Esophagus squamous epithelium (tissue), 5 donors: ENCODE measurements around the gene CACNB4. TPM values are rescaled to one million over a fixed set of nuclear protein-coding genes. Genes with fewer than 3 reads are reported as not detected.

ENCODE experiments used
- DNase-seq: peaks from one replicate; lab custom pipeline; 2025; lab: John Stamatoyannopoulos, UW
- H3K27ac ChIP-seq, 4 donors: fragments of 200-600 bp; sonication (generic); one replicate each; pipeline ENCODE4 v1.5.1; 2016 to 2019; ENCODE audit warnings: mild to moderate bottlenecking in 1 of 4
- H3K27me3 ChIP-seq, 4 donors: fragments of 200-600 bp; sonication (generic); 1 replicate in 3 of 4; 2 replicates in 1 of 4; pipeline versions ENCODE4 v1.5.1 to v1.6.0; 2017 to 2021; ENCODE audit warnings: antibody characterized with exemption in 1 of 4
- H3K36me3 ChIP-seq, 3 donors: fragments of 200-600 bp; sonication (generic); one replicate each; pipeline ENCODE4 v1.5.1; 2016 to 2019
- H3K4me1 ChIP-seq, 3 donors: fragments of 200-600 bp; sonication (generic); one replicate each; pipeline ENCODE4 v1.5.1; 2017 to 2019
- H3K4me3 ChIP-seq, 4 donors: fragments of 200-600 bp; sonication (generic); 1 replicate in 3 of 4; 2 replicates in 1 of 4; pipeline ENCODE4 v1.5.1; 2016 to 2019; ENCODE audit warnings: mild to moderate bottlenecking in 2 of 4, moderate library complexity in 1 of 4
- H3K9me3 ChIP-seq, 3 donors: fragments of 200-600 bp; sonication (generic); one replicate each; pipeline ENCODE4 v1.5.1; 2016 to 2019
- CTCF ChIP-seq, 6 experiments: fragments of 450-650 bp in 4 of 6; fragments of 200-600 bp in 2 of 6; sonication (generic) in 2 of 6; IDR thresholded peaks; one replicate each; pipeline ENCODE4 v1.5.1; 2016 to 2019; ENCODE audit warnings: antibody characterized with exemption in 6 of 6, mild to moderate bottlenecking in 4 of 6, moderate library complexity in 4 of 6
- POLR2A ChIP-seq, 4 donors: fragments of 450-650 bp; IDR thresholded peaks; one replicate each; pipeline ENCODE4 v1.6.1; 2017; ENCODE audit warnings: antibody characterized with exemption in 4 of 4, mild to moderate bottlenecking in 4 of 4, moderate library complexity in 3 of 4
- WGBS, 2 donors: methylation state at CpG; one replicate each; pipeline ENCODE4 v1.1.5; 2018; 5-methylcytosine and 5-hydroxymethylcytosine counted together
- intact Hi-C: fragments of 100-400 bp; cut with DNase I; formaldehyde crosslinking; loops from one replicate; pipeline ENCODE4 v1.15.0; 2022
- total RNA-seq, 4 donors: library from RNA; depleted of rRNA; stranded (reverse); fragments of >200 nt; gene quantifications; one replicate each; pipeline ENCODE4 v1.1.0, GENCODE V29; 2016
- donor health status: DM: yes; HTN: yes; CAD: no.

CACNB4 gene
- total RNA-seq, 4 donors from 2014 or later: 6.1 to 11.1 (median 7.2) TPM

DNA sequence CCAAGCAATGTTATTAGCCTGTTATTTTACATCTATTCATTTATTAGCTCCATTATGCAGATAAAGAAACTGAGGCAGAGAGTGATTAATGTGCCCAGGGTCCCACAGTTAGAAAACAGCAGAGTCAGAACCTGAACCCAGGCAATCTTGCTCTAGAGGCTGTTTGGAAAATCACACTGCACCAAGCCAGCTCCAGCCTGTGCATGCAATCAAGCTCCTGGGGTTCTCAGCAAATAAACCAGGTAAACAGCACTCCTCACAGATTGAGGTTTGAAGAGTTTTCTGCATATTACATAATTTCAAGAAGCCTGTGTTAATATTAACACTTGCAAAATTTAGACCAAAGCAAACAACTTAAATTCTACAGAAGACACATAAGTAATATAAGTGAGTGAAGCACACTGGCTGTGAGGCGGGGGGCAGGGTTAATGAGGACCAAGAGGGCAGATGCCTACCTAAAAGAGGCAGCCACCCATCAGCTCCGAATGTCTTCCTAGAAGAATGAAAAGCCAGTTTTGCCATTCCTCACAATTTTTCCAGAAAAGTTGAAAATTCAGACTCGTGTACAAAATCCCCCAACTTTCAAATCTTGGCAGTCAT lies 35.4 kb downstream of the CACNB4 start:
- WGBS, 2 donors: 47 to 56% methylated on average over 3 of the region's 3 CpGs
- H3K36me3 ChIP-seq: no peaks in the 10 kb centered on the region
- TF ChIP-seq CTCF (IDR thresholded peaks at IDR 0.05): no peak
- TF ChIP-seq POLR2A (IDR thresholded peaks at IDR 0.05): no peak
- no peaks in the 10 kb centered on the region for H3K27me3 ChIP-seq
- H3K4me1 ChIP-seq: peaks cover 5 to 39% (median 22%) of the 10 kb centered on the region in 3 donors
- peak overlapping the region in 3 of 4 donors; percentile 62 to 73 (median 64) for H3K27ac ChIP-seq
- no peak for DNase-seq
- H3K9me3 ChIP-seq: peaks cover 0 to 4% (median 0%) of the 10 kb centered on the region in 3 donors
- intact Hi-C loops: no loop called here
- H3K4me3 ChIP-seq: no peak overlapping the region

GRCh38 chr2:152062125-152063091 lies 36.4 kb downstream of the CACNB4 start:
- no peak for DNase-seq
- no peak for TF ChIP-seq POLR2A (IDR thresholded peaks at IDR 0.05)
- no peak for TF ChIP-seq CTCF (IDR thresholded peaks at IDR 0.05)
- Histone ChIP-seq H3K36me3 (no peaks in the 10 kb centered on the region), H3K4me1 (peaks cover 5 to 29% (median 16%) of the 10 kb centered on the region in 3 donors), H3K27ac (peak overlapping the region; percentile 11 to 73 (median 63)), H3K4me3 (peak overlapping the region in 1 of 4 donors; percentile 8), H3K9me3 (peaks cover 0 to 6% (median 0%) of the 10 kb centered on the region in 3 donors), H3K27me3 (no peaks in the 10 kb centered on the region)
- WGBS, 2 donors: 16 to 23% methylated on average over 7 of the region's 7 CpGs
- intact Hi-C loops: no loop called here

- Histone ChIP-seq H3K9me3 (peaks cover 0 to 6% (median 0%) of the 10 kb centered on the region in 3 donors), H3K36me3 (no peaks in the 10 kb centered on the region), H3K4me3 (no peak overlapping the region), H3K27me3 (no peaks in the 10 kb centered on the region), H3K27ac (peak overlapping the region in 1 of 4 donors; percentile 62), H3K4me1 (peaks cover 5 to 28% (median 15%) of the 10 kb centered on the region in 3 donors)
- intact Hi-C loops: no loop called here
- DNase-seq: no peak
- WGBS, 2 donors: 83 to 85% methylated on average over 1 of the region's 1 CpG
- TF ChIP-seq CTCF (IDR thresholded peaks at IDR 0.05) (no peak), POLR2A (IDR thresholded peaks at IDR 0.05) (no peak)
Observed at GRCh38 chr2:152061383-152061782, 37.5 kb downstream of the CACNB4 start.

DNA sequence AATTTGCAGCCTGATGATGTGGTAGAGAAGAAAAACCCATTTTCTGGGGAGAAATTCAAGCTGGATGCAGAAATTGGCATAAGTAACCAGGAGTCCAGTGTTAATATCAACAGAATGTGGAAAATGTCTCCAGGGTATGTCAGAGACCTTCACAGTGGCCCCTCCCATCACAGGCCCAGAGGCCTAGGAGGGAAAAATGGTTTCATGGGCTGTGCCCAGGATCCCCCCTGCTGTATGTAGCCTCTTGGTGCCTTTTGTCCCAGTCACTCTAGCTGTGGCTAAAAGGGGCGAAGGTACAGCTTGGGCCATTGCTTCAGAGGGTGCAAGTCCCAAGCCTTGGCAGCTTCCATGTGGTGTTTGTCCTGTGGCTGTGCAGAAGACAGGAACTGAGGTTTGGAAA lies 40.2 kb downstream of the CACNB4 start:
- H3K9me3 ChIP-seq: peaks cover 0 to 6% (median 0%) of the 10 kb centered on the region in 3 donors
- TF ChIP-seq CTCF (IDR thresholded peaks at IDR 0.05) (no peak), POLR2A (IDR thresholded peaks at IDR 0.05) (no peak)
- intact Hi-C loops: no loop called here
- H3K27me3 ChIP-seq: no peaks in the 10 kb centered on the region
- WGBS, 2 donors: 92% methylated on average over 1 of the region's 1 CpG; no CpG with 5 or more reads in 1 of the 2 donors
- H3K27ac ChIP-seq: no peak overlapping the region
- no peak for DNase-seq
- H3K4me1 ChIP-seq: peaks cover 5 to 22% (median 15%) of the 10 kb centered on the region in 3 donors
- H3K4me3 ChIP-seq: no peak overlapping the region
- no peaks in the 10 kb centered on the region for H3K36me3 ChIP-seq

DNA sequence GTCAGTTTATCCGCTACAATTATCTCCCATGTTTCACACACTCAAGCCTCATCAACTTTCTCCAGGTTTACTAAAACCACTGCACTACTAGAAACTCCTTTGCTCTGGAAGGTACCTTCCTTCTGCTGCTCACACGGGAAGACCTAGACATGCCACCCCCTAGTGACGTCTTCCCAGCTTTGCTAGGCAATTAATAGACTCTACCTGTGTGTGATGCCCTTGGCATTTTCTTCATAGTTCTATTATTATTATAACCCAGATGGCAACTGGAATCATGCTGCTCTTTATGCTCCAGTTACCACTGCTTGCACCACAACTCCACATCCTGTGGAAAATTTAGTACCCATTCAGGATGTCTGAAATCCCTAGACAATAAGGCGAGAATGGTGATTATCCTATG lies 42.4 kb downstream of the CACNB4 start:
- H3K27me3 ChIP-seq: no peaks in the 10 kb centered on the region
- TF ChIP-seq POLR2A (IDR thresholded peaks at IDR 0.05): no peak
- TF ChIP-seq CTCF (IDR thresholded peaks at IDR 0.05): no peak
- WGBS, 2 donors: 55 to 83% methylated on average over 4 of the region's 4 CpGs

More for the DNA sequence above, 42.4 kb downstream of the CACNB4 start:
- Histone ChIP-seq H3K4me3 (no peak overlapping the region), H3K9me3 (peaks cover 0 to 6% (median 0%) of the 10 kb centered on the region in 3 donors), H3K27ac (no peak overlapping the region), H3K4me1 (no peaks in the 10 kb centered on the region), H3K36me3 (no peaks in the 10 kb centered on the region)
- intact Hi-C loops: no loop called here
- no peak for DNase-seq
